ENCODE measurements around the gene SHF. TPM values are rescaled to one million over a fixed set of nuclear protein-coding genes. Genes with fewer than 3 reads are reported as not detected.
A peak's percentile ranks its signal among the peaks of the same experiment; 100 is the strongest.

SHF gene
- total RNA-seq, 1 donor from 2014 or later: 3.3 TPM

DNA sequence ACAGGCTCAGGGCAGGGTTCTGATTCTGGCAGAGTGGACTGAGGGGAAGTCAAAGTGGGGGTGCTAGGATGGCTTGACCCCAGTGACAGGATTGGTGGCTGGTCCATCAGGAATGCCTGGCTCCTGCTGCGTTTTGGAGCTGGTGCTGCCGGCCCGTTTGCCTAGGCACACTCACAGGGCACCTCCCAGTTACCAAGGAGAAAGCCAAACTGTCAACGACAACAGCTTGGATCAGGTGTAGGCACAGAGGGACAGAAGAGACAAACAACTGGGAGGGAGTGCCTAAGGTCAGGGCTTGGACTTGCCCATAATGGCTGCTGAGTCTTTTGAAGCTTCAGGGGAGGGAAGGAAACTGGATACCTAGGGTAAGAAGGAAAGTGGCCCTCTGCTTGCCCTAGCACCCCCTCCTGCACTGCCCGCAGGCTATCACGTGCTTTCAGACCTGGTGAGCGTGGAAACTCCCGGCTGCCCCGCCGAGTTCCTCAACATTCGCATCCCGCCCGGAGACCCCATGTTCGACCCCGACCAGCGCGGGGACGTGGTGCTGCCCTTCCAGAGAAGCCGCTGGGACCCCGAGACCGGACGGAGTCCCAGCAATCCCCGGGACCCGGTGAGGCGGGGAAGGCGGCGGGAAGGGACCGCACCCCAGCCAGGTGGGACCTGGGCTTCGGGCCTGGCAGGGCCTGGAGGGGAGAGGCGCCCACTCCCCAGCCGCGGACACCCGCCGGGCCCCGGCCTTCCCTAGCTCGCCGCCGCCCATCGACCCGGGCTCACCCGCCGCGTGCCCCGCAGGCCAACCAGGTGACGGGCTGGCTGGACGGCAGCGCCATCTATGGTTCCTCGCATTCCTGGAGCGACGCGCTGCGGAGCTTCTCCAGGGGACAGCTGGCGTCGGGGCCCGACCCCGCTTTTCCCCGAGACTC lies 52.8 kb downstream of the SHF start:
- intact Hi-C loops (cut with DNase I): no loop called here
- DNase-seq: peak; percentile 57
- peak; percentile 74 for ATAC-seq (ENCODE audit: poor library complexity)

DNA sequence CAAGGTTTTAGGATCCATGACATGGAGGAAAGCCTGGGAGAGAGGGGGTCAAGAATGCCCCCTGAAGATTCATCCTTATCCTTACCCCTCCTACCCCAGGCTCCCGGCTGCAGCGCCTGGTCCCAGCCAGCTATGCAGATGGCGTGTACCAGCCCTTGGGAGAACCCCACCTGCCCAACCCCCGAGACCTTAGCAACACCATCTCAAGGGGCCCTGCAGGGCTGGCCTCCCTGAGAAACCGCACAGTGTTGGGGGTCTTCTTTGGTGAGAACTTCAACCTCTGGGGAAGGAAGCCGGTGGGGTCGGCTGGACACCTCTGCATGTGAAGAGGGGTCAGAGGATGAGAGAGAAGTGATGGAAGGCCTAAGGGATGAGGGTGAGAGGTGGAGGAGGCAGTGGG lies 53.7 kb downstream of the SHF start:
- no peak for DNase-seq
- intact Hi-C loops (cut with DNase I): no loop called here
- ATAC-seq (ENCODE audit: poor library complexity): no peak

DNA sequence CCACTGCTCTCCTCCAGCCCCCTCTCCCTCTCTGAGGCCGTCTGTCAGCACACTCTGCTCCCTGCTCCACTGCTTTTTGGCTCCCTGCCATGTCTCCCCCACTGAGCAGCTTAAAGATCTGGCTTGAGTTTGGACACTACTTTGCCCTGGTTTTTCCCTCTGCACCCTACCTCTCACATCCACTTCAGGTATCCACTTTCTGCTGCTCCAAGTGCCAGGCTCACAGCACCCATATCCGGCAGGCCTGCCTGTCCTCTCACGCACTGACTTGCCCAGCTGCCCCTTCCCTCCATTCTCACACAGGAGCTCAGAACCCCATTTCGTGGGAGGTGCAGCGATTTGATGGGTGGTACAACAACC lies 54.2 kb downstream of the SHF start:
- intact Hi-C loops (cut with DNase I): no loop called here
- no peak for ATAC-seq (ENCODE audit: poor library complexity)
- no peak for DNase-seq

DNA sequence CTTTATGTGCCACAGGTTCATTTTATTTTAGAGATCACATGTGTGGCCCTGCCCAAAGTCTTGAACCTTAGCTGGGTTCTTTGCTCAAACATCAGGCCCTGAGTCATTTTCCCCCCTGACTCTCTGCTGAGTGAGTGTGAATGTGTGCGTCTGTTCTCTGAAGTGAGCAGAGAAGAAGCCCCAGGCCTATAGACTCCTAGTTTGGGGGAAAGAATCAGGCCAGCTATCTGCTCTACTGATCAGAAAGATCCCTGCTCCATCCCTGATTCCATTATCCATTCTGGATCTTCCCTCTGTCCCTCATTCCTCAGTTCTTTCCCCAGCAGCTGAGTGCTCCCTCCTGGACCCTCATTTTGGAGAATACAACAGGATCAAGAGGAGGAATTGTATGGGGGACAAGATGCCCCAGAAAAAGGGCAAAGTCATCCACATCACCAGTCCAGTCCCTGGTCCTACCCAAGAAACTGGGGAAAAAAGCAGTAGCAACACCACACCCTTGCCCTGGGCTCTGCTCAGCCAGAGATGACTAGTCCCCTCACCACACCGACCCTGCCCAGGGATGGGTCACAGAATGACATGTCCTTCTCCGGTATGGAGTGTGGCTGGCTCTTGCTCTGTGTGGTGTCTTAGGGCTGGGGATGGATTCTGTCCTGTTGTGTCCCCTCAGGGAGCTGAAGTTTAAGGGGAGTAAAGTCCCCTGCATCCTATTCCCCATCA lies 54.8 kb downstream of the SHF start:
- intact Hi-C loops (cut with DNase I): no loop called here
- DNase-seq: no peak

DNA sequence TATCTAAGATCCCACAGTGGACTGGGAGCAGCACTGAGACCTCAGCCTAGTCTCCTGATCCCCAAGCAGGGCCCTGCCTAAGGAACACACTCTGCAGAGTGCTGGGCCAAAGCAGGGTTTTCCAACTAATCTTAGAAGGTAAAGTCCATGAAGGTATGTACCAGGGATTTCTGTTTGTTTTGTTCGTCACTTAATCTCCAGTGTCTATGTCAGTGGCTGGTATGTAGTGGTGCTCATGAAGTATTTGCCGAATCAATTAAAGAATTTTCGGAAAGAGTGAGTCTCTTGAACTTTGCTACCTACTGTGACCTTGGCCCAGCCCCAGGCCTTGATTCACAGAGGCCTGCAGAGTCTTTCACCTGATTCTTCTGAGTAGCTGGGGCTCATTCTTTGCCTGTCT lies 56.3 kb downstream of the SHF start:
- no peak for ATAC-seq (ENCODE audit: poor library complexity)
- intact Hi-C loops (cut with DNase I): no loop called here
- no peak for DNase-seq

More for the DNA sequence above, 54.8 kb downstream of the SHF start:
- ATAC-seq (ENCODE audit: poor library complexity): no peak

DNA sequence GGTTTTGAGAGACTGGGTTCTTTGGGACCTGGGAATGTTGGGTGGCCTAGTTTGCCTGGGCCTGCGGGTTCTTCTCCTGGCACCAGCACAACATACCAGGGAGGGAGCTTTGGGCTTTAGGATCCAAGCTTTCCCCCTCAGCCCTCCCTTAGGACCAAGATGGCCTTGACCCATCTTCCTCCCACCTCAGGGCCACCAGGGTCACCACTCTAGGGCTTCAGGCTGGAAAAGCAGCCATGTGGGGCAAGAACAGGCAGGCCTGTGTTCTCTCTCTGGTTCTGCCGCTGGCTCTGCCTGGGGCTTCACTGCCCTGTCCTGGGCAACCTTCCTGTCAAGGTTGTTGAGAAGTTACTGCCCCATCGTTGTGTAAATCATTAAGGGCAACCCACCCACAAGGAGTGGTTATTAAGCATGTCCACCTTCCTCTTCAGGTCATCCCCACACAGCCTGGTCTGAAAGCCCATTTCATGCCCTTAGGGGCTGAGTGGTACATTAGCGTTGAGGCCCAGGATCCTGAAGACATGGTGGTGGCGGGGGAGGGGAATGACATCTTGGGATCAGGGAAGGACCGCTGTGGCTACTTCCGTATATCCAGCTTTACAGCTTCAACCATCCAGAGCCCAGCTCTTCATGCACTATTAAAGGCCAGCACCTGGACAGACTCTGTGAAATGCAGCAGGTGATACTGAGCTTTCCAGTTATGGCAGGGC lies 57.3 kb downstream of the SHF start:
- intact Hi-C loops (cut with DNase I): no loop called here
- ATAC-seq (ENCODE audit: poor library complexity): no peak
- no peak for DNase-seq

DNA sequence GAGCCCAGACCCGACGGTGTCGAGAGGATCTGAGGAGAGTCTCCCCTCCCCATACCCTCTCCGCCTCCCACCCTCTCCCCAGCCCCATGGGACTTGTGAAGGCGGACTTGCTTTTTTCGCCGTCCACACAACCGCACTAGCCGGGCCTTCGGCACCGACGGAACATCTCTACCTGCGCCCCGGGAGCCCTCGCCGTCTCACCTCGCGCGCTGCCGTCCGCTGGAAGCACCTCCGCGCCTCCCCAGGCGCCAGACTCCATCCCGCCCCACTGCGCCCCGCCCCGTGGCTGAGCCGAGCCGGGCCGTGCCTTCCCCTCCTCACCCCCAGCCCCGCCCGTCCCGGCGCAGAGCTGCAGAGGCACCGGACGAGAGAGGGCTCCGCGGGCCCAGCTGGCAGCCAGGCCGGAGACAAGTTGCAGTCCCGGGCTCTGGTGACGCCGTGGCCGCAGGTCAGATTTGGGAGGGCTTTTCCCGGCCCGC lies 58.1 kb downstream of the SHF start, which contains the start of the genes DUOX1 and DUOXA1:
TSS of gene DUOX1 (plus strand) at position 344 of the 479 bp plus-strand sequence. CDS start 1,973 bp downstream, outside the sequence.
TSS of gene DUOXA1 (minus strand) at position 229 of the 479 bp plus-strand sequence. CDS start 6,865 bp downstream, outside the sequence.
- ATAC-seq (ENCODE audit: poor library complexity) (peak; percentile 86), DNase-seq (peak; percentile 64)
- intact Hi-C loops (cut with DNase I): no loop called here

DNA sequence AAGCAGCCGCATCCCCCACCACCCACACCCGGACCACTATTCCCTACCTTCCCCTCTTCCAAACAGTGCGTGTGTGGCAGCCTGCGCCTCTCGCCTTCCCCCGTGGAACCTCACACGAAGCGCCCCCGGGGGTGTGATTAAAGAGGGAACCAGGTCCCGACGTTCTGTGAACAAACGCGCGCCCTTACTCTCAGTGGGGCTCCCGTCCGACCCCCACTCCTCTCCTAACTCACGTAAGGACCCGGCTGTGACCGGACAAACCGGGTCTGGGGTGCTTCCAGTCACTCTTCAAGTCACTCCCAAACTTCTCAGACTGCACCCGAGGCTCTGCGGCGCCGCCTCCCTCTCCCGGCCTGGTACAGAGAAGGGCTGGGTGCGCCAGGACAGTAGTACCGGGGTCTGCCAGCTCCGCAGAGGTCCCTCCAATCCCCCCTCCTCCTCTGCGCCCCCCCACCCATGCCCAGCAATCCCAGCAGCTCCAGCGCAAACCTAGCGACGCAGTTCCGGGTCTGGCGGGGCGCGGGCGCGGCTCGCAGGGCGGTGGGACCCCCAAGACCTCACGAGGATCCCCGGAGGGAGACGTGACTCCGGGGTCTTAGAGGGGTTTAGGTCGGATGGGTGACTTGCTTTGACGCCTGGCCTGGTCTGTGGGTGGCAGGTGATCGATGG lies 58.7 kb downstream of the SHF start:
- DNase-seq (no peak), ATAC-seq (ENCODE audit: poor library complexity) (peak; percentile 38)
- intact Hi-C loops (cut with DNase I): no loop called here

DNA sequence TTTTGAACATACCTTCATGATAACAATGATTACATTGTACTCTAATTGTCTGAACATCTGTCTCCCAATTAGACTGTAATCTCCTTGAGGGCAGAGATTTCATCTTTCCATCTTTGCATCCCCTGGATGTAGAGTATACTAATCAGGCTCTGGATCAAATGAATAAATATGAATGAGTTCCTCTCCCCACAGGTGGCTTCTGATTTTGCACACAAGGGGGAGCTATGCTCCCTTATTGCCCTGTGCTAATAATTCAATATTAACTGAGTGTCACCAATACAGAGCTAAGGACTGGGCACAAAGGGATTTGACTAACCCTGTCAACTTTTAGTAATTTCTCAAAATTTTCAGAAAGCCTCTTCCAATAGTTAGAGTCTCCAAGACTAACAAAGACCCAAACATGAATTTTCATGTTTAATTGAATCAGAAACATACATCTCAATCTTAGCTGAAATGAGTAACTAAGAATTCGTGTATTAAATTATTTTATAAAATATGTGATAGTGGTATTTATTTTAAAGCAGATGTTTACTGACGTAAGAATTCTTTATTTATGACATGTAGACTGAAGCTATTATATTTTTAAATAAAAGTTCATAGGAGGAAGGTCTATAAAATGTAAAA lies 61.1 kb downstream of the SHF start:
- no peak for DNase-seq
- intact Hi-C loops (cut with DNase I): no loop called here
- no peak for ATAC-seq (ENCODE audit: poor library complexity)

DNA sequence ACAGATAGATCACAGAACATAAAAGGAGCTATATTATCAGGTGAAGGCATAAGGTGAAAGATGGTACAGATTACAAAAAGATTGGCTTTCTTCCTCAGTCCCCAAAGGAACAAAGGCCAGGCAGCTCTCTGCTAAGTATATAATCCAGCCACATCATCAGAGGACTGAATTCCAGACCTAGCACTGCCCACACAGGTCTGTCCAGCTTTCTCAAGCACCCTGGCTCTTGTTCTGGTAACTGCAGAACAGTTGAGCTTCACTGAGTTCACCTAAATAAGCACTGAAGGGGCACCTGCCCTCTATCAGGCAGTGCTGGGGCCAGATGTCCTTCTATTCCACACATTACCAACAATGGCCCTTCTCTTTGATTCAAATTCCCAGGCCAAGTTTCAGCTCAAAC lies 64.4 kb downstream of the SHF start:
- no peak for DNase-seq
- ATAC-seq (ENCODE audit: poor library complexity): no peak
- intact Hi-C loops (cut with DNase I): no loop called here

DNA sequence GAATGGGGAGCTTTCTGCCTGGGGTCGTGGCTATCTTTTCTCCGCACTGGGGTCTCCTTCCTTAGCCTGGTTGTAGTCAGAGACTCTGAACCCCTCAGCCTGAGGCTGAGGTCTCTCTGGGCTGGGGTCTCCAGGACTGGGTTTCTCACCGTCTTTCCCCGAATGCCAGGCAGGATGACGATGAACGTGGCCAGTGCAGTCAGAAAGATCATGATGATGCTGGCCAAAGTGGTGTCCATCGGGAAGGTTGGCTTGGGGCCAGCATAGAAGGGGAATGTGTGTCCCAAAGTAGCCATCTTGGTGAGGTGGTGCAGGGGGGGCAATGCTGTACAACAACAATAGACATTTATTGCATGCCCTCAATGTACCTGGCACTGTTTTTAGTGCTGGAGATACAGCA lies 65.0 kb downstream of the SHF start:
- ATAC-seq (ENCODE audit: poor library complexity) (no peak), DNase-seq (no peak)
- intact Hi-C loops (cut with DNase I): no loop called here

DNA sequence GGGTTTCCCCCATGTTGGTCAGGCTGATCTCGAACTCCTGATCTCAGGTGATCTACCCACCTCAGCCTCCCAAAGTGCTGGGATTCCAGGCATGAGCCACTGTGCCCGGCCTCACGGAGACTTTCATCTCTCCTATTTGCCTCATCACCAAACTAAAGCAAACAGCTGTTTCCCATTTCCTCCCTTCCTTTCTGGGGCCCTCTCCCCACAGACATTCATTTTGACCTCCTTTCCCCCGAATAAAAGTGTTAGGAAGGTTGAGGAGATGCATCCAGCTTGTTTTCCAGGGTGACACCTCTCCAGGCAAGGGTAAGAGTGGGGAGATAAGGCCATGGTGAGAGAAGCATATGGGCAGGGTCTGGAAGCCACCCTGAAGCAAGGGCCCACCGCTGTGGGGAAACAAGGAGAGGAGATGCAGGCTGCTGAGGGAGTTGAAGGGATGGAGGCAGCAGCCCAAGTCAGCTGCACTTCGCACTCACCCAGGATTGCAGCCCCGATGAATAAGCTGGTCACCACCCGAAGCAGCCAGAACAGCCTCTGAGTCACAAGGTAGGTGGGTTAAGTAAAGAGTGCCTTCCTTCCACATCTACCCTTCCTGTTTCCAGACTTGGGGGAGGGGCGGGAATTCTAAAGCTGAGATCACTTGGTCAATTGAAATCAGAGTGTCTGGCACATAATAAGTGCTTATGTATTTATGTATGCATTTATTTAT lies 65.9 kb downstream of the SHF start:
- no peak for DNase-seq
- intact Hi-C loops (cut with DNase I): no loop called here
- no peak for ATAC-seq (ENCODE audit: poor library complexity)

DNA sequence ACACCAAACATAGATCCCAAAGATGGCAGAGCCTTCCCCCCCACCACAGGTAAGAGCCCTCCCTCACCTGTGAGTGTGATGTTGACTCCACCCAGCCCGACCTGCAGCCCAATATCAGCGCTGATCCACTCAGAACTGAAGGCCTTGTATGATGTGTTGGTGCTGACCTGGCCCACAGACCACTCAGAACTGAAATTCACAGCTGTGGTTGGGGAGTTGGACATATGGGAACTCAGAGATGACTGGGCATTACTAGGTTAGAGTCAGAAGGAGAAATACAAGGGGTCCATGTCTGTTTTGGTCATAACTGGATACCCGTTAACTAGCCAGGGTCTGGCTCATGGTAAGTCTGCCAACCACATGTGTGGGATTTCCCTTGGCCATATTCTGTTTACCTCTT lies 66.7 kb downstream of the SHF start:
- intact Hi-C loops (cut with DNase I): no loop called here
- no peak for ATAC-seq (ENCODE audit: poor library complexity)
- no peak for DNase-seq

DNA sequence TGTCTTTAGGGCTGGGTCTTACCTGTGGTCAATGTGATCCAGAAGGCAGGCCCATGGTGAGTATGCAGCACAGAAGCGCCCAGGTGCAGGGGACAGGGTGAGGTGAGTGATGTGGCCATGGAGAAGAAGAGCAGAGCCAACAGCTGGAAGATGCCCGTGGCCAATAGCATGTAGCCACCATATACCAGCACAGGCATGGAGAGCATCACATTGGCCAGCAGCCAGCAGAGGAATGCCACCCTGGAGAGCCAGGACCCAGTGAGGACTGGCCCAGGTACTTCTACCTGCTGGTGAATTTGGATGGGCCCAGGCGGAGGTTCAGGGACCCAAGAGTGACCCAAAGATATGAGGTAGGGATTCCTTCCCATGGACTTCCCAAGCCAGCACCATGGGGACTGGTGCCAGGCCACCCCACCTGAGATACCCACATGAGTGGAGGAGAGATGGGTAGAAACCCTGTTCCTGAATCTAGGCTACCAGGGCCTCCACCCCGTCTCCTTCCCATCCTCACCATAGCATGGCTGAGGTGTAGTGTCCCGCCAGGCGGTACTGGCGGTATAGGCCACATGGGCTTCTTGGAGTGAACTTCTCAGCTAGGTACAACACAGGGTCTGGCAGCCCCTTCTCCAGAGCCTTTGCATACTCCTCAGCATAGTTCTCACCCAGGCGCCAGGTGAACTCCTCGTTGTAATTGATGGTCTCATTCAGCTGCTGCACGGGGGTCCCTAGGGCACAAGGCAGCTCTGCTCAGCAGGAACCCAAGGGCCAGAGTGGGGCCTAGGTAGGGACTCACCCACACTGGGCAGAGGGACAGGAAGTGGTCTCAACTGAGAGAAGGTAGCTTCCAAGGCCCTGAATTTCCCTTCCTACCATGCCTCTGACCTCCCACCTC lies 67.4 kb downstream of the SHF start:
- no peak for DNase-seq
- ATAC-seq (ENCODE audit: poor library complexity): no peak
- intact Hi-C loops (cut with DNase I): no loop called here

DNA sequence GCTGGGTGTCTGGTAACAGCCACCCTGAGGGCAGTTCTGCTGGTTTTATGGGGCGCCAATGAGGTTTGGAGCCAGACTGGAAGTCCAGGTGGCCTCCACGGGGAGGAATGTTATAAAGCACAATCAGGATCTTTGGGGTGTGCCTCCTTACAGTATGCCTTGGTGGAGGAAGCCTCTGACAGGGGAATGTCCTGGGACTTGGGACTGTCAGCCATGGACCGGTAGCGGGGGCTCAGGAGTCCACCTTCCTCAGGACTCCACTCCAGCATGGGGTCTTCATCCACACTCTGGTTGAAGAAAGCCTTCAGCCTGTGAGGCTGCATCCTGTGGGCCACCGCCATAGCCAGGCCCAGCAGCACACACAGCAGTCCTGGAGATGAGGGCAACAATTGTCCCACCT lies 68.8 kb downstream of the SHF start:
- DNase-seq (no peak), ATAC-seq (ENCODE audit: poor library complexity) (no peak)
- intact Hi-C loops (cut with DNase I): loop anchor here (10.0 kb wide), 1 partner anchor 74 kb away; no protein-coding TSS in a partner anchor

DNA sequence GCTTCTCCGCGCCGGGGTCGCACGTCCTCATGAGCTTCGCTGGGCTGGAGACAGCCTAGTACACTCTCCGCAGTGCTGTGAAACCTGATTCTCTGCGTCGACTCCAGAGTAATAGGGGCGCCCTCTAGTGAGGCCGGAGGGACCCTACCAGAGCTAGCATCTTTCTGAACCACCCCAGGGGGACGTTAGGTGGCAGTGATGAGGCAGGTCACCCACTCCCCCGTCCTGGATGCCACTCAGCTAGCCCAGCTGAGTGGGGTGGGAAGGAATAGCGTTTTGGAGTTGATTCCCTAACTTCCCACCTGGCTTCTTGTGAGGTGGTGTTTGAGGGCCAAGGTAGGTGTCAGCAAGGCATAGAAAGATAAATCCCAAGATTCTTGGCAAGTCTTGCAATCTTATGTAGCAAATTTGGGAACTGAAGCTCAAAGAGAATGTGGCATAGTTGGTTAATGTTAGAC lies 69.6 kb downstream of the SHF start:
- DNase-seq: peak; percentile 90
- peak; percentile 98 for ATAC-seq (ENCODE audit: poor library complexity)
- intact Hi-C loops (cut with DNase I): loop anchor here (10.0 kb wide), 1 partner anchor 73 kb away; no protein-coding TSS in a partner anchor
